HepG2 (cell line): Measurements from ENCODE around the gene ZBTB46. TPM values are rescaled to one million over a fixed set of nuclear protein-coding genes. Genes with fewer than 3 reads are reported as not detected.
A peak's percentile ranks its signal among the peaks of the same experiment; 100 is the strongest.

Experiments
- AHR ChIP-seq: IDR thresholded peaks from 2 replicates; pipeline ENCODE4 v1.6.1; 2018; ENCODE audit warnings: missing genetic modification reagents, missing compliant biosample characterization
- GABPB1 ChIP-seq: IDR thresholded peaks from 2 replicates; pipeline ENCODE4 v1.6.1; 2016; ENCODE audit warnings: mild to moderate bottlenecking, missing genetic modification reagents, moderate library complexity, missing compliant biosample characterization
- HNRNPK ChIP-seq: fragments of 200-400 bp; formaldehyde crosslinking; IDR thresholded peaks from 2 replicates; pipeline ENCODE4 v1.6.1; 2018; ENCODE audit warnings: low read length, low read depth, moderate library complexity, mild to moderate bottlenecking; ENCODE audit not compliant: poor library complexity, severe bottlenecking
- HNRNPLL ChIP-seq: fragments of 200-400 bp; formaldehyde crosslinking; IDR thresholded peaks from 2 replicates; pipeline ENCODE4 v1.6.1; 2017; ENCODE audit warnings: mild to moderate bottlenecking, low read depth, low read length; ENCODE audit not compliant: poor library complexity, severe bottlenecking
- KMT2A ChIP-seq: sonication (generic); formaldehyde crosslinking; IDR thresholded peaks from 2 replicates; pipeline ENCODE4 v1.4.0; 2020; ENCODE audit warnings: missing genetic modification reagents
- MXD3 ChIP-seq: IDR thresholded peaks from 2 replicates; pipeline ENCODE4 v1.6.1; 2016; ENCODE audit warnings: mild to moderate bottlenecking, missing biosample characterization, missing genetic modification reagents
- NFE2 ChIP-seq: sonication (generic); formaldehyde crosslinking; IDR thresholded peaks from 2 replicates; pipeline ENCODE4 v1.4.0; 2020; ENCODE audit warnings: missing genetic modification reagents
- PBX3 ChIP-seq: sonication (generic); formaldehyde crosslinking; IDR thresholded peaks from 2 replicates; pipeline ENCODE4 v1.8.1; 2023; ENCODE audit warnings: missing genetic modification reagents, inconsistent platforms, borderline replicate concordance
- SCMH1 ChIP-seq: sonication (generic); formaldehyde crosslinking; IDR thresholded peaks from 2 replicates; pipeline ENCODE4 v1.9.0; 2021; ENCODE audit warnings: missing genetic modification reagents, mild to moderate bottlenecking, borderline replicate concordance
- TOE1 ChIP-seq: sonication (generic); formaldehyde crosslinking; IDR thresholded peaks from 2 replicates; pipeline ENCODE4 v1.4.0; 2020; ENCODE audit warnings: mild to moderate bottlenecking, missing genetic modification reagents
- ZNF407 ChIP-seq: sonication (generic); formaldehyde crosslinking; IDR thresholded peaks from one replicate; pipeline ENCODE4 v1.5.1; 2020; ENCODE audit warnings: mild to moderate bottlenecking, missing genetic modification reagents; ENCODE audit errors: not compliant biosample characterization
- ZNF512B ChIP-seq: sonication (generic); formaldehyde crosslinking; IDR thresholded peaks from 2 replicates; pipeline ENCODE4 v1.5.1; 2020; ENCODE audit warnings: missing genetic modification reagents, mild to moderate bottlenecking, borderline replicate concordance
- ZNF644 ChIP-seq: IDR thresholded peaks from 2 replicates; pipeline ENCODE4 v1.6.1; 2016; ENCODE audit warnings: low read depth
- ZNF773 ChIP-seq: sonication (generic); formaldehyde crosslinking; IDR thresholded peaks from 2 replicates; pipeline ENCODE4 v1.4.0; 2020; ENCODE audit warnings: missing genetic modification reagents, borderline replicate concordance
- ZNF782 ChIP-seq: sonication (generic); formaldehyde crosslinking; IDR thresholded peaks from 2 replicates; pipeline ENCODE4 v1.4.0; 2020; ENCODE audit warnings: missing genetic modification reagents, mild to moderate bottlenecking, borderline replicate concordance
- ZZZ3 ChIP-seq: sonication (generic); formaldehyde crosslinking; IDR thresholded peaks from 2 replicates; pipeline ENCODE4 v1.4.0; 2020; ENCODE audit warnings: missing genetic modification reagents, mild to moderate bottlenecking, borderline replicate concordance
- polyA plus RNA-seq, 8 experiments: library from polyadenylated mRNA; depleted of rRNA in 3 of 8; stranded (reverse) in 7 of 8; unstranded in 1 of 8; fragments of >200 nt; fragmentation: Illumina TruSeq in 4 of 8; extraction: Trizol in 4 of 8; gene quantifications; 2 replicates each; pipeline versions ENCODE4 v1.2.1 to v1.2.3, GENCODE V29; 2011 to 2016; ENCODE audit warnings: low read depth in 4 of 8, missing spikeins in 1 of 8, mixed read lengths in 1 of 8; ENCODE audit not compliant: insufficient read depth in 1 of 8
- total RNA-seq, 5 experiments: library from RNA; depleted of rRNA; stranded (reverse); fragments of >200 nt; fragmentation: Illumina TruSeq; extraction: Trizol; gene quantifications; 2 replicates each; pipeline ENCODE4 v1.2.3, GENCODE V29; 2016; ENCODE audit warnings: low read depth in 1 of 5

The ZBTB46 gene
- total and polyA plus RNA-seq, 2 of the 13 experiments (the other 11 are each of a cell fraction or from before 2014, with no cell fraction given) = 1.6 to 13.5 TPM

GRCh38 chr20:63737945-63738686, 92.9 kb downstream of the ZBTB46 start (continued):
- TF ChIP-seq ZNF407 (CRISPR knock-in tag) (peak; percentile 58), SCMH1 (CRISPR knock-in tag) (no peak), GABPB1 (CRISPR knock-in tag) (peak; percentile 57), ZZZ3 (CRISPR knock-in tag) (peak; percentile 94), AHR (CRISPR knock-in tag) (peak; percentile 95; the same call in 1 of the 2 replicates), TOE1 (CRISPR knock-in tag) (no peak; the same call in 1 of the 2 replicates), ZNF782 (CRISPR knock-in tag) (peak; percentile 97), ZNF512B (CRISPR knock-in tag) (peak; percentile 90), ZNF644 (CRISPR knock-in tag) (no peak), MXD3 (CRISPR knock-in tag) (no peak), HNRNPLL (peak; percentile 66), ZNF773 (CRISPR knock-in tag) (peak; percentile 42; the same call in 1 of the 2 replicates), HNRNPK (peak; percentile 78), NFE2 (CRISPR knock-in tag) (no peak), KMT2A (no peak; the same call in 1 of the 2 replicates), PBX3 (0 out of 2 replicates have a peak, but pooled peaks have one; percentile 74)
